HG03139 (cell line): ENCODE results near the gene GNA14.
"Not testable (repeated sequence)": the region's sequence is repeated elsewhere in the genome, so short reads cannot be mapped to it uniquely, and the experiment has no call there.

Experiments used
- ATAC-seq: cut with Tn5 transposase; IDR thresholded peaks from one replicate; pipeline ENCODE4 v1.9.1; 2021; ENCODE audit not compliant: unreplicated experiment

The GNA14 gene

DNA sequence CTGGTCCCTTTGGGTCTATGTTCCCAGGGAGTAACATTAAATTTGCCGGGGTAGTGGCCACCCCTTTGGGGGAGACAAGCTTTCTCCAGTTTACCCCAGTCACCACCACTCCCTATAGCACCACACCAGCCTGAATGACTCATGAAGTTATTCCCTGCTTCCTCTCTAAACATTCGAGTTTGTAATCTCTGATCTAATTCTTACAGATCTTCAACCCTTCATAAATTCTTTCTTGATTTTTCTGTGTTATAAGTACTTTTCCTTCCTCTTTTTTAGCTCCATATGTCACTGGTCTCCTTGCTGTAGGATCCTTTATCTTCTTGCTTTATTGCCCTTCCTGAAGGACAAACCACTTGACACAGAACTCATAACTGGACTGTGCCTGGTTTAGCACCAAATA is 55.6 kb downstream of the GNA14 start:
- no peak for ATAC-seq

DNA sequence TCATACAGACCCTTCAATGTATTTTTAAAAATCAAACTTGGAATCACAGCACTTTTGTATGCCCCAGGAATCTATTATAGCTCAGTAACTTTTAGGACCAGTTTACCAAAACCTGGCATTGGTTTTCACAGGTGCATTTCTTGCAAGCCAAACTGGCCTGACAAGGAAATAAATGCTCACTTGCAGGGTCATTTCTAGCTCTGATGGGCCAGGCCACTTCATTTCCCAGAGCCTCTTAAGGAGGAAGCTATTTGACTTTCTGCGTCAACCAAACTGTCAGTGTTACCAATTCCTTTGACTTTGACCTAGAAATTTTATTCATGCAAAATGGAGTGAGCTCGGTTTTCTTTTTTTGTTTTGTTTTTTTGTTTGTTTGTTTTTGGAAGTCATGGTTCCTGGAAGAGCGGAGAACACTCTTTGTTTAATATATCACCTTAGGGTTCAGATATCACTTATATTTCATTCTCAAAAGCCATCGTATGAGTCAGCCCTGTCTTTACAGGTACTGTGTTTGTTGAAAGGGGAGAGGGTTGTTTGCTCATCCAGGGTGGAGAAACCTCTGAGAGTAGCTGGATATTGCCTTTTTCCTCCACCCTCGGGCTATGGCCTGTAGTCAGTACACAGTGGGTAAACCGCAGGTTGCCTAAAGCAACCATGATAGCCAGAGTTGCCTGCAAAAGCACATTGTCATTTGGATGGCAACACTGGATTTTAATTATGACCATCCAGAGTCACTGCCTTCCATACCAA is 58.9 kb downstream of the GNA14 start:
- ATAC-seq, result no peak

DNA sequence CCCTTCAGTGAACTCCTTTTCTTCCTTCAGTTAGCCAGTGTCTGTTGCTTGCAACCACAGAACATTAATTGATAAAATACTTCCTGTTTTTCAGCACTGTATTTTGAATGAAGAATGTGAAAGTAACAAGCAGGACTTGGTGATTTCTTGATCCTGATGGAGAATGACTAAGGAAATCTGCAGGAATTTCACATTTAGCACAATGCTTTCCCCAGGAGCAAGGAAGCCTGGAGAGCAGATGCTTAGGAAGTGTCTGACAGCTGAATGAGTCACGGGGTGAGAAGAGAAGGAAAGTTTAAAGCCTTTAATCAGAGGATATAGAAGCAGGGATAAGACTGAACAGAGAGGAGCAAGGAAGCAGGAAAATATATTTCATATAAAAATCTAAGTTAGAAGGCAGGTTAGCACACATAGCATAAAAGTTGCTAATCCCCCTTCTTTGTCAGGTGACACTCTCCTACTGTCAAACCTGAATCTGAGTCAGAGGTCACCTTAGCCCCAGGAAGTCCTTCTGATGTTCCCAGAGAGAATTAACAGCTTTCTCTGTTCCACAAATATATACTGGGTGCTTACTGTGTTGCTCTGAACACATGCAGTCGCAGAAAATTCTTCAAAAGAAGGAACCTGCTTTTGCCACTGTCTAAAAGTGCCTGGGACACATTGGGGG is 59.7 kb downstream of the GNA14 start:
- no peak for ATAC-seq

DNA sequence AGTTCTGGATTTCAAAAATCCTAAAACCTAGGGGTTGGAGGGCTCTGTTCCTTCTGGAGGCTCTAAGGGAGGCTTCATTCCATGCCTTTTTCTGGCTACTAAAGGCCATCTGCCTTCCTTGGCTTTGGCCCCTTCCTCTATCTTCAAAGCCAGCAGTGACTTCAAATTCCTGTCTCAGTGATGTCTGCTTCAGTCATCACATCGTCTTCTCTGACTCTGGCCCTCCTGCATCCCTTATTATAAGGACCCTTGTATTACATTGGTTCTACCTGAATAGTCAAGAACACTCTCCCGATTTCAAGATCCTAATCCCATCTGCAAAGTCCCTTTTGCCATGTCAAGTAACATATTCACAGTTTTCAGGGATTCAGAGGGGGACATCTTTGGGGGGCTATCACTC is 60.3 kb downstream of the GNA14 start:
- ATAC-seq, result no peak

DNA sequence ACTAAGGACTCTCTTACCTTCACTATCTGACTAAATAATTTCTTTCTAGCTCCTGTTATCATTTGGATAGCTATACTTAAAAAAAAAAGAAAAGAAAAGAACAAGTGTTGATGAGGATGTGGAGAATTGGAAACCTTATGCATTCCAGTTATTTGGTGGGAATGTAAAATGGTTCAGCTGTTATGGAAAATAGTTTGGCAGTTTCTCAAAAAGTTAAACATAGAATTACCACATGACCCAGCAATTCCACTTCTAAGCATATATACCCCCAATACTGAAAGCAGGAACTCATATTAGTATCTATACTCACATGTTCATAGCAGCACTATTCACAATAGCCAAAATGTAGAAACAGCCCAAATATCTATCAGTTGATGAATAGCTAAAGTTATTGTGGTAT is 61.1 kb downstream of the GNA14 start:
- ATAC-seq, result no peak

DNA sequence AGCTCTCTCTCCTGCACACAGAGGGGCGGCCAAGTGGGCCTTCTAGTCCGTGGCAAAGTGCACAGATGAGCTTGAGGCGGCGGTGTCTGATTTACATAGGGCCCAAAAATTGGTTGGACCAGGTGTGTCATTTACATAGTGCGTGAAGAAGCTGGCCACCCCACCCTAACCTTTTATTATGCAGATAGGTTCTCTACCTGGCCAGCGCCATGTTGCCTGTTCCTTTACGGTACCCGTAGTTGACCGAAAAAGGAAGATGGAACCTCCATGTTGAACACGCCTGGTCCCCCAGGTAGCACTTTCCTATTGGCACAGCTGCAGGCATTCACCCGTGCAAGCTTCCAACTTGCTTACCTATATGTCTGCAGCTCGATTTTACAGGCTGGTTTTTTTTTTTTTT is 61.5 kb downstream of the GNA14 start:
- ATAC-seq, result no peak

DNA sequence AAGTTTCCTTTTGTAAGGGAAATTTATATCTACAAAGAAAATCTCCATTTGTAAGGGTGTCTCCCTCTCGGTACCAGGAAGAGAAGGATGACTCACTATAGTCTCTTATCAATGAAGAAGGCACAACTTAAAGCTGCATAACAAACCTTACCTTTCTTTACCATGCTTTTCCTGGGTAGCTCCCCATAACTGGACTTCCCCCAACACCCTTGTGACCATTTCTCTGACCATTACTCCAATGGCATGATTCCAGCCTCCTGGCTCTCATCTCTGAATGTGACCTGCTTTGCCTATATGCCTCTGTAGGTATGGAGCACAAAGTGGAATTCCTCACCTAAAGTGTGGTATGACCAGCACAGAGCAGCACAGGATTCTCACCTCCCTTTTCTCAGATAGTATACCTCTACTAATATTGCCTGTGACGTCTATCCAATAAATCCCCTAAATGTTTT is 62.8 kb downstream of the GNA14 start:
- no peak for ATAC-seq

DNA sequence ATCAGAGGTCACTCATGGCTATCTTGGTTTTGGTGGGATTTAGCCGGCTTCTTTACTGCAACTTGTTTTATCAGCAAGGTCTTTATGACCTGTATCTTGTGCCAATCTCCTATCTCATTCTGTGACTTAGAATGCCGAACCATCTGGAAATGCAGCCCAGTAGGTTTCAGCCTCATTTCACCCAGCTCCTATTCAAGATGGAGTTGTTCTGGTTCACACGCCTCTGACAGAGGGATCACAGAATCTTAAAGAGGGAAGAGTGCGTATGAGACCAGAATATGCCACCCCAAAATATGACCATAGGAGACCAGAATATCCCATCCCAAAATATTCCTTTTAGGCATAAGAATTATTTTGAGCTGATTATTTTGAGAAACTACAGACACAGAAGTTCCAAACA is 63.2 kb downstream of the GNA14 start:
- not testable (repeated sequence) for ATAC-seq

DNA sequence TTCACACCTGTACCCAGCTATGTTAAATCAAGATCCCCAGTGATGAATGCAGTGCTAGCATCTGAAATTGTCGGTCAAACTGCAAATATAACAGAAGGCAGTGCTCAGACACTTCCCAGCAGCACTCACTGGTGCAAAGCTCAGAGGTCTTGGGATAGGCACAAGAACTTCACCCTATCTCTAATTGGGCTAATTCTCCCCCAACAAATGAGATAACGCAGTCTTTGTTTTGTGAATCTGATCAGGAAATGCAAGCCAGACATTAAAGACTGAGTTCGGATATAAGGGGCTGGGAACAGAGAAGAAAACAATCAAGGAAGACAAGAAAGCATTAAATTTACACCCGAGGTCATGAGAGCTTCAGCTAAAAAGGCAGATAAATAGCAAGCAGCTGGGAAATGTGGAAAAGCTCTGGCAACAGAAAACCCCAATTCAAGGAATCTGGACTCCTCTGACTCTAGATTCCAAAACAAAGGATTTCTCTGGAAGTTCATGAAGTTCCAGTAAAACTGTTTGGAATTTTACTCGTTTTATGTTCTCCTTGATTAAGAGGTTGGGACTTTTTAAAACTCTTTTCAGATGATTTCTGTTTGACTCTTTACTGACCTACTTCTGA is 65.1 kb downstream of the GNA14 start:
- ATAC-seq, result no peak

DNA sequence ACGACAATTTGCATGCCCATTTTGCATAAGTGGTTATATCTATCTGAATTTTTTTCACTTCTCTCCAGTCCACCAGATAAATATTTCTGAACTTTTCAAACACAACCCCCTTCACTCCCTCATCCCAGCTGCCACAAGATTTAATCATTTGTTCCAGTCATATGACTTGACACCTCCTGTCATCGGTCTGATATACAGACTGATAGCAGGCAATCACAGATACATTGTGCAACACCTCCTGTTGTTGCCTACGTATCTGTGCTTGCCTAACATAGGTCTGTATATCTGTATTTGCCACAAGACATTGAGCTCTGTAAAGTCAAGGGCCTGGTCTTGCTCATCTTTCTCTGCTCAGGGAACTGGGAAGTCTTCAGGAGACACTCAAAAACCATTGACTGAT is 65.6 kb downstream of the GNA14 start:
- no peak for ATAC-seq

DNA sequence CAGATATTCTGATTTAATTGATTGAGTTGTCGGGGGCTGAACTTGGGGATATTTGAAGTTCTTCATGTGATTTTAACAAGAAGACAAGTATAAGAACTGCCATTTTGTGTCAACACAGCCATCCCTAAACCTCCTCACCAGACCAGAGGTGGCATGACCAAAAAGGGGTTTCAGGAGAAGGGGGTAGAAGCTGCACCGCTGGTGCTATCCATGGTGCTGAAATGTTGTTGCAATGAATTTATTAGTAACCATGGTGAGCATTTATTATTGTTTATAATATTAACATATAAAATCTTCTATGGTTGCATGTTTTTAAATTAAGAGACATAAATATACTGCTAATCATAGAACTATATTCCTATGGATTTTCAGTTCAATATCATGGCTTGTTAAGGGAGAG is 72.3 kb downstream of the GNA14 start:
- no peak for ATAC-seq

DNA sequence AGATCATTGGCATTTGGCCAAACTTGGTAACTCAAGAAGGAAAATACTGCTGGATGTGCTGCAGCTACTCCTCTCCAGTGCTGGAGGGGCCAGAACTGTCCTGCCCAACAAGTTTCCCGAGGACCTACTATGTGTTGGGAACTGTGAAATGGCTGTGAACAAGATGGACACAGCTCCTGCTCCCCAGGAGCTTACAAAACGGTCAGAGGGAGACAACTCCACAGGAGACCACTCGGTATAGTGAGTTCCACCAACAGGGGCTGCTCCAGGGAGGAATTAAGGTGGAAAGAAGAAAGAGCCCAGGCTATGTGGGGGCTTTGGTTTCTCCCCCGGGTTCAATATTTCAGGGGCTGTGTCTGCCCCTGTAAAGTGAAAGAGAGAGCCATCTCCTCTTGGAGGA is 78.8 kb downstream of the GNA14 start:
- no peak for ATAC-seq

DNA sequence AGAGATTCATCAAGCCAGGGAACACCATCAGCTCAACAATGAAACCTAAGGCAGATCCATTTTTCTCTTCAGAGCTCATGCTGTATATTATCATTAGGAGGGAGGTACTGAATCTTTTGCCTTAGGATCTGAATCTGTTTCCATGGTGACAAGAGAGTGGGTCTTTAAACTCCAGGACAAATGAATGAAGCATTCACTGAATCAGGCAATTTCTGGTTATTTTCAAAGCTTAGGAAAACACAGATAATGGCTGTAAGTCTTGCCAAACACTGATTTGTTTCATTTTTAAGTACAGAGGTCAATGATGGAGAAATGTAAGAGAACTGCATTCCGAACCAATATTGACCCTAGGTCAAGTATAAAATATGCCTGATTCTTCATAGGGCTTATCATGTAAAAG is 84.9 kb downstream of the GNA14 start:
- no peak for ATAC-seq

DNA sequence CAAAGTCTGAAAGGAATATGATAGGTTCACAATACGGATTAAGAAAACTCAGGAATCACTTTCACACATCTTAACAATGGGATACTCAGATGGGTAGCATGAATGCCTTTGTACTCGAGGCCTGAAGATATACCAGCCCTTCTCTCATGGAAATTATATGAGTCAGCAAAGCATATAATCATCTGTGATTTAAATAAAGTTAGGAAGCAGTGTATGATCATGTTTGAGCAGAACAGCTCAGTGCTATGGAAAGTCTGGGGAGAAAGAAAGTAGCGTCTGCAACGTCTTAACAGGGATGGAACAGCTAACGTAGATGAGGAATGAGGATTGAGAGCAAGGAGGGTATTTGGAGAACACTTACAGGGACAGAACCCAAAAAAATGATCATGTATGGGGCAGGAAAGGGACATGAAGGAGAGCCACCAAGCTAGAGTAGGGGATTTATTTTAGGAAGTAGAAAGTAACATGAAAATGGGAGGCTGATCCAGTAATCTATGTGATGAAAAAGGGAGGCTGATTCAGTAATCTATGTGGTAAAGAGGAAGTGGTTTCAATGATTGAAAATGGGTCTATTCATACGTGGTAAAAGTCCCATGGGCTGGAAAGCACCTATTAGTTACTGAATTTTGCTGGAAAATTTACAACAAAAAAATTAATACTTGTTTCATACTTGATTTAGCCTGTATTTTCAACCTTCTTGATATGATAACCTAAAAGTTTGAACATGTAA is 85.9 kb downstream of the GNA14 start:
- ATAC-seq, result no peak

DNA sequence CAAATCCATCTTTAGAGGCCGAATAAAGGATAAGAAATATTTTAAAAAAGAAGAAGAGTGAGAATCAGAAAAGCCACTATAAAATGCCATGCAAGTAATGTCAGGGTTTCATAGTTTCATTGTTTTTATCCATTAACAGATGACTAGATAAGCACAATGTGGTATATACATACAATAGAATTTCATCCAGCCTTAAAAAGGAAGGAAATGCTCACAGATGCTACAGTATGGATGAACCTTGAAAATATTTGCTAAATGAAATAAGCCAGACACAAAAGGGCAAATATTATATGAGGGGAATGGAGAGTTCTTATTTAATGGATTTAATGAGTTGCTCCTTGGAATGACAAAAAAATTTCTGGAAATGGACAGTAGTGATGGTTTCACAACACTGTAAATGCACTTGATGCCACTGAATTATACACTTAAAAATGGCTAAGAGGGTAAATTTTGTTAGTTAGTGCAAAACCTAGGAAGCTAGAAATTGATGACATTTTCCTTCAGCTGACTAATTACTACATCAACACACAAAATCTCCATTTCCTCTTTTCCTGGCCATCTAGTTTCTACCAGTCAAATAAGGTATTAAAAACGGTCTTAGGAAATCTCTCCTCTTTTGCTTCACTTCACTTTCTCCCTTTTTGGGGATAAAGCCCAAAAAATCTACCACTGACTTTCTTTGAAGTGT is 86.6 kb downstream of the GNA14 start:
- no peak for ATAC-seq

DNA sequence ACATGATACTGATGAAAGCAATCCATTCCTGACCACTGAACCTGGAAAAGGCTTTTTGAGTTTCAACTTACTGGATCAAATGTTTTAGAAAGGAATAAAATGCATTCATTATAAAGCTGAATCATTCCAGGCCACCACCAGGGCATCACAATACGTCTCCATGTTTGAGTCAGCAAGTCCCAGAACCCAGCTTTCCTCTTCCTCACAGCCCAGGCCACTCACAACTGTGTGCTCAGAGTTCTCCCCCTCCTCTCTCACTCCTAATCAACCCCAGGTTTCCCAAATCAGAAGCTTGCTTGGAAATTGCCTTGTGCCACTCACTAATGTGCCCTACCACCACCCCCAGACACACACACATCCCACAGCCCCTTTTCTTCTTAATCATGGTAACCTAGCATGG is 91.7 kb downstream of the GNA14 start:
- ATAC-seq, result no peak

DNA sequence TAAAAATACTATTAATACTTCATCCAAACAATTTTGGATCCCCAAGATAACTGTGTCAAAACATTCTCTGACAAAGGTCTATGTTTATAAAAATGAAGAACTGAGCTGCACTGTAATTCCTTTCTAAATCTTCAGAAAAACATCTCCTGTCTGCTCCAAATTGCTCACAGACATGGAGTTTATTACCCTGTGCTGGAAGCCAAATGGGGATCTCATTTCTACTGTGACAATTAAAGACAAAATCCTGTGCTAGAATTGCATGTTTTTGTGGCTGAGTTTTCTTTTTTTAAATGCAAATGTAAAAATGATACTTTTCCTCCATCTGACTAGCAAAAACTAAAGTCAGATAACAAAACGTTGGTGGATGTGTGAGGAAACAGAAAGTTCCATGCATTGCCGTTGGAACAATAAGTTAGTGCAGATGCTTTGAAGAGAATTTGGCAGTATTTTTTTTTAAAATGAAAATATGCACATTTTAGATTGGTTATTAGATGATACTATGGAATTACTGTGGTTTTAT is 93.5 kb downstream of the GNA14 start:
- no peak for ATAC-seq

DNA sequence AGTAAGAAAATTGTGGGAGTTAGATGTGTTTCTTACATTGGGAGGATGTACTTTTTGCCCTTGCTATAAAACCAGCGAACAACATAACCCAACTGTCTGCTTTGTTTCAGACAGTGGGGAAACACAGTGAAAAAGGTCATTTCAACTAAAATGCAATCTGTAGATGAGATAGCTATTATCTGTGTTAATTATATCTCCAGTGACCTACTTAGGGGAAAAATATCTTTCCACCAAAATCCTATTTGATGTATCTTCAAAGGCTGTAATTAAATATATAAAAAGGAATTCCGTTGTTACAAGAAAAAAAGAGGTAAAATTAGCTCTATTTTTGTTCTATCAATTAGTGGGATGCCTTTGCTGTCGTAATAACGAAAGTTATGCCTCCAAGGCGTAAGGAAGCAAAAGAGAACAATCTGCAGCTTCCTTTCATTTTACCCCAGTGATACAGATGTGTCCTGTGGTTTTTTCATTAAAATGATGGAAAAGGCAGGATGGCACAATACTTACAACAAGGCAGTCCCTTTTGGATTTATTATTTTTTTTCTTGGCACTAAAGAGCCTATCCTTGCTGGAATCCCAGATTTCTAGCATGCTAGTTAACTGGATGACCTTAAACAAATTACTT is 100.9 kb downstream of the GNA14 start:
- ATAC-seq, result no peak

DNA sequence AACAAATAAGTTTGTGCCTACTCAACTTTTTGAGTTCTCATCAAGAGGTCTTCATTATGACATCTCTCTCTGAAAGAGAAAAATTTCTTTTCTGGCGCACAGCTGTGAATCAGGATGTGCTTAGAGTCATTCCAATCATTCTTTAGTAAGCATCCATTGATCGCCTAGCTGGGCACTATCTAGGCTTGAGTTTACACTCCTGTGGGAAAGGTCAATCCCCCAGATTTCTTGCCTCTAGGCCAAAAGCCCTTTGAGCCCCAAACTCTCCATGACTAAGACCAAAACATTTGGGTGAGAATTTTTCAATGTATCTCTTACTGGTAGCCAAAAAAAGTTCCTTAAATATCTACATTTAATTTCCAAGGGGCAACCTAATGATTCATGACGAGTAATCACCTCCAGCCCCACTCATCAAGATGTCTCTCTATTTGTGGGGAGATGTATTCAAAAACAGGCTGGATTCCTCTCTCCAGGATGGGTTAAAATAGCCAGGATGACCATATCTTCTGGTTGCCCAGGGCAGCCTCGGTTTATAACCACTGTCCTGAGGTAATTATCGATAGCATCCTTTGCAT is 101.7 kb downstream of the GNA14 start:
- ATAC-seq, result no peak

DNA sequence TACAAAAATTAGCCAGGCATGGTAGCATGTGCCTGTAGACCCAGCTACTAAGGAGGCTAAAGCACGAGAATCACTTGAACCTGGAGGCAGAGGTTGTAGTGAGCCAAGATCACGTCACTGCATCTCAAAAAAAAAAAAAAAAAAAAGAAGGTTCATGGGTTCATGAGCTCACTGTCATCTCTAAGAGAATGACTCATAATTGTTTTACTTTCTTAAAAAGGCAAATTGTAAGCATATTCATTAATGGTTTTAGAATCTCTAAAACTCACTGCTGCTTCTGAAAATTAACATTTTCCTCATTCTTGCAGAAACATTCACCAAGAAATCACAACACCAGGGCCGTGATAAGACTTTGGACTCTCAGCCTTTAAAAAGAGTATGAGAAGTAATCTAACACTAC is 103.6 kb downstream of the GNA14 start:
- ATAC-seq, result no peak
